GM21390 (cell line): ENCODE data around the gene STRADA.
A peak's percentile ranks its signal among the peaks of the same experiment; 100 is the strongest.

Experiments used
- ATAC-seq: cut with Tn5 transposase; IDR thresholded peaks from one replicate; pipeline ENCODE4 v1.9.1; 2021; ENCODE audit not compliant: unreplicated experiment

Gene STRADA, protein sequence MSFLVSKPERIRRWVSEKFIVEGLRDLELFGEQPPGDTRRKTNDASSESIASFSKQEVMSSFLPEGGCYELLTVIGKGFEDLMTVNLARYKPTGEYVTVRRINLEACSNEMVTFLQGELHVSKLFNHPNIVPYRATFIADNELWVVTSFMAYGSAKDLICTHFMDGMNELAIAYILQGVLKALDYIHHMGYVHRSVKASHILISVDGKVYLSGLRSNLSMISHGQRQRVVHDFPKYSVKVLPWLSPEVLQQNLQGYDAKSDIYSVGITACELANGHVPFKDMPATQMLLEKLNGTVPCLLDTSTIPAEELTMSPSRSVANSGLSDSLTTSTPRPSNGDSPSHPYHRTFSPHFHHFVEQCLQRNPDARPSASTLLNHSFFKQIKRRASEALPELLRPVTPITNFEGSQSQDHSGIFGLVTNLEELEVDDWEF

GRCh38 chr17:63741408-63742173 is at the start of gene STRADA:
Gene STRADA, minus strand, starts transcription at chr17:63741799. Its CDS starts 13,430 bp downstream, at chr17:63728369.
- ATAC-seq, result peak; percentile 85

GRCh38 chr17:63790057-63790456 is 48.5 kb upstream of the STRADA start:
- ATAC-seq, result no peak

DNA sequence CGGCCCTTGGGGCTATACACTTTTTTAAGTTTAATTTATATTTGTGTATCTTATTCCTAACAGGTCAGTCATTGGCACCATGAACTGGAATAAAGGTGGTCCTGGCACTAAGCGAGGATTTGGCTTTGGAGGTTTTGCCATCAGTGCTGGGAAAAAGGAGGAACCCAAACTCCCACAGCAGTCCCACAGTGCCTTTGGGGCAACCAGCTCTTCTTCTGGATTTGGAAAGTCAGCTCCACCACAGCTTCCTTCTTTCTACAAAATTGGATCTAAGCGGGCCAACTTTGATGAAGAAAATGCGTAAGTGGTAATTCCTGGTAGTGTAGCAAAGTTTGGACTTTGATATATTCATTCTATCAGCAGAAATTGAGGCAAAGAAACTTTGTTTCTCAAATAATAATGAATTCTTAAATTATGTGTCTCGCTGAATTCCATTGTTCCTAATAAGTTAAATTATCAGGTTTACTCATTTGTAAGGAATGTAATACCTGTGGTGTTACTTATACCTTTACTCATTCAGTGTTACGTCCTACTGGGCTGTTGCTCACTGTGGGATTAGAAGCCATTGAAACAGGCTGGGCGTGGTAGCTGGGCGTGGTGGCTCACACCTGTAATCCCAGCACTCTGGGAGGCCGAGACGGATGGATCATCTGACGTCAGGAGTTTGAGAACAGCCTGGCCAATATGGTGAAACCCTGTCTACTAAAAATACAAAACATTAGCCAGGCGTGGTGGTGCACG is 45.5 kb upstream of the STRADA start:
- ATAC-seq, result no peak

- no peak for ATAC-seq
These were observed 44.5 kb upstream of the STRADA start for GRCh38 chr17:63786117-63786516.

- no peak for ATAC-seq
These were observed 44.0 kb upstream of the STRADA start for GRCh38 chr17:63785556-63785955.

DNA sequence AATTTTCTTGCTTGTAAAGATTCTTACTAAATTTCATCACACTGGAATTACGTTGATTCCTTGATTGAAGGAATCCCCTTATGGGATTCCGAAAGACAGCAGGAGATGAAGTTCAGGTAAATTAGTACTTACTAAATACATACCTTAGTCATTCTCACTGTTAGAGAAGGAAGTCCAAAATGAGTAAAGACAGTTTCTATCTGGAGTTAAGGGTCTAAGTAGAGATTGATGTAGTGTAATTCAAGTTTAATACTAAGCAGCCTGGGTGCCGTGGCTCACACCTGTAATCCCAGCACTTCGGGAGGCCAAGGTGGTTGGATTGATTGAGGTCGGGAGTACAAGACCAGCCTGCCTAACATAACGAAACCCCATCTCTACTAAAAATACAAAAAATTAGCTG is 41.9 kb upstream of the STRADA start:
- no peak for ATAC-seq

GRCh38 chr17:63780928-63781327 is 39.3 kb upstream of the STRADA start:
- no peak for ATAC-seq

- no peak for ATAC-seq
These were observed 38.9 kb upstream of the STRADA start for GRCh38 chr17:63780507-63780906.

DNA sequence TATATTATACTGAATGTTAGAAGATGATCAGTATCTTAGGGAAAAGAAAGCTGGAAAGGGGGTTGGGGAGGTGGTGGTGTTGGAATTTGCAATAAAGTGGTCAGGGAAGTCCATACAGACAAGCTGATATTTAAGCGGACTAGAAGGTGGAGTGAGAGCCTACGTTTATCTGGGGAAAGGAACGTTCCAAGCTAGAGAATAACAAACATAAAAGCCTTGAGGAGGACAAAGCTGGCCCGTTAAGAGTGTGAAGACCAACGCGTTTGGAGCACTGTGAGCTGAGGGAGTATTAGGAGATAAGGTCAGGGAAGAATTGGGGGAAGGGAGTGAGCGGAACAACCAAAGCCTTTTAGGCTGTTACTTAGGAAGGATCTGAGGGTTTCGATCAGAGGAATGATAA is 33.8 kb upstream of the STRADA start:
- no peak for ATAC-seq

DNA sequence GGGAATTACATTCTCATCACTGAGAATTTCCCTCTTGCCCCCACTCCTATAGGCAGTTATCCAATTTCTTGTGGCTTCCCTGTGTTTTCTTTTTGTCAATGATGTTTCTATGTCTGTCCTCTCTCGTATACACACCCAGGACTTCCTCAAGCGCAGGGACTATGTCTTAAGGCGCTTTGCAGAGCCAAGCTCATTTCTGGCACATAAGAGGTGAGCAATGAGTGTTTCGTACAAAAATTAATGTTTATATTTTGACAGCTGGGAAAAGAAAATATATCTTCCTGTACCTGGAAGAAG is 33.3 kb upstream of the STRADA start:
- no peak for ATAC-seq

DNA sequence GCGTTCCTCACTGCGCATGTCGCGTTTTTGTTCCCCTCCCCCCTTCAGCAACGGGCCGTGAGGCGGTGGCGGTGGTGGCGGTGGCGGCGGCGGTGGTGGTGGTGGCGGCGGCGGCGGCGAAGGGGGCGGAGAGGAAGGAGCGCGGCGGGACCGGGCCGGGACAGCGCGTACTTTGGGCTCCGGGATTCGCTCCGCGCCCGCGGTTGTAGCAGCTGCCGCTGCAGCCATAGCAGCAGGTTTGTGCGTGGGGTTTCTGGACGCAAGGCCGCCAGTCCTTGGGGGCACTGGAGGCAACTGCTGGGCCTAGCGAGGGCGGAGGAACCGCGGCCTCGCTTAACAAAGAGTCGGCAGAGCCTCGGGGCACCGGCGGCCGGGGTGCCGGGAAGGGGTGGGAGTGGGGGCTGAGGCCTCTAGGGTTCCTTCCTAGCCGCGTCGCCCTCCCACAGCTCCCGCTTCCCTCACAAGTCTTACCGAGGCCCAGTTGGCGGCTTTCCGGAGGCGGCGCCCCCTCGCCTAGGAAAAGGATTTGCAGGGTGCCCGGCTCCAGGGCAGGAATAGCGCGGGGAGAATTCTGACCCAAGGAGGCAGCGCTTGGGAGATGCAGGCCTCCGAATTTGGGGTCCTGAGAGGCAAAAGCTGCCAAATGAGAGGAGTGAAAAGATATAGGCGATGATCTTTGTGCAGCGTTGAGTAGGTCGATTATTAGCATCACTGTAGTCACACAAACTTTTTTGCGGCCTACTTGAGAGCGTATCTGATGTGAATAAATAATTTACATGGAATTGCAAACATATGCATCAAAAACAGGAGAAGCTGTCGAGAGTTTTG is 32.8 kb upstream of the STRADA start, which contains the start of gene DDX42:
Gene DDX42 (plus strand): TSS at position 30 of the 828 bp plus-strand sequence. CDS start 12,880 bp downstream, outside the sequence.
- no peak for ATAC-seq

GRCh38 chr17:63773272-63774140 is 31.9 kb upstream of the STRADA start, which contains the start of gene CCDC47:
Gene CCDC47, minus strand, starts transcription at chr17:63773597. Its CDS starts 7,422 bp downstream, at chr17:63766175.
- peak; percentile 90 for ATAC-seq

DNA sequence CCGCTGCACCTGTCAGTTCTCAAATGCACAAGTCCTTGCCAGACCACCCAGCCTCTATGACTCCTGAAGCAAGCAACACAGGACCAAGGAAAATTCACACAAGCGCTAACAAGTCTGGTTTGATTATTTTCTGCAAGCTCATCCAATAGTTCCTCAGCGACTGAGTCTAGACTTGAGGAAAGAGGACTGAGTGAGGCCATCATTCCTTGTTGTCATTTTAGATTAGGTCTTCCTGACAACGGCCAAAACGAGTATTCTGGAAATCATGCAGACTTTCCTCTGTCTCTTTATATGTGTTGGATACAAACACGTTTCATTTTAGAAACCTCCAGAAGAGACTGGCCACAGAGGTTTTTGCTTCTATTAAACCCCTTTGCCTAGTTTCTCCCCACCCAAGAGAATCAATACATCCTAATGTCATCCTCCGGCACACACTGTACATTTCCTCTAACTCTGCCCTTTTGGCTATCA is 31.2 kb upstream of the STRADA start:
- ATAC-seq, result no peak

DNA sequence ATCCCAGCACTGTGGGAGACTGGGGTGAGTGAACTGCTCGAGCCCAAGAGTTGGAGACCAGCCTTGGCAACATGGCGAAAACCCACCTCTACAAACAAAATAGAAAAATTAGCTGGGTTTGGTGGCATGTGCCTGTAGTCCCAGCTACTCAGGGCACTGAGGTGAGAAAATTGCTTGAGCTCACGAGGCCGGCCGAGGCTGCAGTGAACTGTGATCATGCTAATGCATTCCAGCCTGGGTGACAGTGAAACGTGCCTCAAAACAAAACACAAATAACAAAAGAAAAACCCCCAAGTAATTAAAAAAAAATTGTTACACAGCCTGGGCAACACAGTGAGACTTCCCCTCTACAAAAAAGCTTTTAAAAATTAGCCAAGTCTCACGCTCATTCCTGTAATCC is 26.8 kb upstream of the STRADA start:
- ATAC-seq, result no peak

DNA sequence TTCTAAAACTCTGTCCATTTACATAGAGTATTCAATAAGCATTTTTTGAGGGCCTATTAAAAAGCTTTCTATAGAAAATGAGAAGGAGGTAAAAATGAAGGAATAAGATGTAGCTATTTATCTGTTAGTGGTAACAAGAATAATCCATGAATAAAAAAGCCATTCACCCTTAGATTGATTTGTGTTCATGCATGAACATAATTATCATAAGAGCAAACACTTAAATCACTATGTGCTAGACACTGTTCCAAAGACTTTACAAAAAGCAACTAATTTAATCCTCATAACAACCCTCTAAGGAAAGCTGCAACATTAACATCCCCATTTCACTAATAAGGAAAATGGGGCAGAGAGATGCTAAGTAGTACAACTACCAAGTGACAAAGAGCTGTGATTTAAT is 25.2 kb upstream of the STRADA start:
- no peak for ATAC-seq

- no peak for ATAC-seq
These were observed 23.1 kb upstream of the STRADA start for GRCh38 chr17:63764716-63765115.

DNA sequence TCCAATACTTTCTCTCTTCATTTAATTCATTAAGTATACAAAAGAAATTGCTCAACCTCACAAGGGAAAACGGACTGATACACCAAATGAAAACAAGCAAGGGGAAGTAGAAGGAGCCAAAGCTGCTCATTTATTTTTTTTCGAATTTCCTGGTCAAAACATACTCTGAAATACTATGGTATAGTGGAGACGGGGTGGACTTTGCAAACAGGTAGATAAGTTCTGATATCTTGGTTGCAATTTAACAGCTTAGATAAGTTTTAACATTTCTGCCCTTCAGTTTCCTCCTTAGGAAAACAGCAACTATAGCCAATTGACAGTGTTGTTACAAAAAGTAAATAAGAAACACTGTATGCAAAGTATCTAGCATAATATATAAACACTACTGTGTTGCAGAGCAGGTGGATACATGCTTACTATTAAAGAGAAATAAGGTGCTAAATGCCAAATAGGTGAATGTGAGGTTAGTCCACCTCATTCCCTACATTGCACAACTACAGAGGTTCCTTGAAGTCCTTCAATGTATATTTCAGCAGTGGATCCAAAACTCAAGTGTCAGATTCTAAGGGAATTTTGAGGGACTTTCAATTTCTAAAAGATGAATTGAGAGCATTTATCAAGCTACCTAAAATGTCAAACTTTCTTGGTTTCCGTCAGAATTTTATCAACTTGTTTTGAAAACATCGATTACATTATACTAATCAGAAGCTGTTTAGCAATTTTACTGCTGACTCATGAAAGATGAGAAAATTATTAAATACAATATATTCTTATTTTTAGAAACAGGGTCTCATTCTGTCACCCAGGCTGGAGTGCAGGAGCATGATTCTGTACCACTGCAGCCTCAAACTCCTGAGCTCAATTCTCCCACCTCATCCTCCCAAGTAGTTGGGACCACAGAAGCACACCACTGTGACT is 20.8 kb upstream of the STRADA start:
- no peak for ATAC-seq

- ATAC-seq, result no peak
These were observed 19.4 kb upstream of the STRADA start for GRCh38 chr17:63760771-63761539.
